Mesothelial cell of epicardium (in vitro differentiated cells): ENCODE measurements around the gene KSR1. TPM values are rescaled to one million over a fixed set of nuclear protein-coding genes. Genes with fewer than 3 reads are reported as not detected.

ENCODE experiments used
- DNase-seq, 2 experiments: peaks; one replicate each; pipeline ENCODE4 v3.0.0; 2021; ENCODE audit warnings: low spot score in 2 of 2; ENCODE audit not compliant: unreplicated experiment in 2 of 2
- H3K27ac Mint-ChIP-seq: 2 replicates; pipeline ENCODE4 v1.8.0; 2021; ENCODE audit warnings: mixed read lengths
- H3K27me3 Mint-ChIP-seq: 2 replicates; pipeline ENCODE4 v1.8.0; 2021; ENCODE audit warnings: low read depth, mixed read lengths
- H3K36me3 Mint-ChIP-seq: 2 replicates; pipeline ENCODE4 v1.8.0; 2021; ENCODE audit warnings: mixed read lengths
- H3K4me1 Mint-ChIP-seq: 2 replicates; pipeline ENCODE4 v1.8.0; 2021; ENCODE audit warnings: mixed read lengths
- H3K4me3 Mint-ChIP-seq: 2 replicates; pipeline ENCODE4 v1.8.0; 2021; ENCODE audit warnings: mild to moderate bottlenecking, moderate library complexity, mixed read lengths
- H3K9me3 Mint-ChIP-seq: 2 replicates; pipeline ENCODE4 v1.8.0; 2021; ENCODE audit warnings: mixed read lengths
- CTCF ChIP-seq: fragments of 200-600 bp; sonication (generic); IDR thresholded peaks from one replicate; pipeline ENCODE4 v1.5.0; 2021; ENCODE audit warnings: antibody characterized with exemption; ENCODE audit not compliant: unreplicated experiment
- total RNA-seq: library from RNA; stranded (reverse); gene quantifications from 3 replicates; pipeline ENCODE4 v1.2.1, GENCODE V29; 2021

Gene KSR1
- total RNA-seq, 1 donor from 2014 or later: 69.4 TPM

- H3K4me3 Mint-ChIP-seq: no peak overlapping the region
- H3K9me3 Mint-ChIP-seq: no peaks in the 10 kb centered on the region
These were observed 109.8 kb downstream of the KSR1 start for GRCh38 chr17:27565874-27566670.

GRCh38 chr17:27566671-27567562 is 110.7 kb downstream of the KSR1 start:
- Mint-ChIP-seq H3K27me3 (no peaks in the 10 kb centered on the region), H3K4me1 (peaks cover 12% of the 10 kb centered on the region), H3K4me3 (no peak overlapping the region), H3K9me3 (no peaks in the 10 kb centered on the region), H3K36me3 (no peaks in the 10 kb centered on the region), H3K27ac (no peak overlapping the region)
- DNase-seq: no peak
- no peak for TF ChIP-seq CTCF

More at GRCh38 chr17:27565874-27566670, 109.8 kb downstream of the KSR1 start:
- H3K27me3 Mint-ChIP-seq: no peaks in the 10 kb centered on the region
- H3K36me3 Mint-ChIP-seq: no peaks in the 10 kb centered on the region
- no peak overlapping the region for H3K27ac Mint-ChIP-seq
- no peak for DNase-seq
- TF ChIP-seq CTCF: no peak
- peaks cover 11% of the 10 kb centered on the region for H3K4me1 Mint-ChIP-seq

GRCh38 chr17:27567563-27567859 is 111.3 kb downstream of the KSR1 start:
- no peak for DNase-seq
- TF ChIP-seq CTCF: no peak
- Mint-ChIP-seq H3K27ac (no peak overlapping the region), H3K27me3 (no peaks in the 10 kb centered on the region), H3K36me3 (no peaks in the 10 kb centered on the region), H3K4me1 (peaks cover 12% of the 10 kb centered on the region), H3K4me3 (no peak overlapping the region), H3K9me3 (no peaks in the 10 kb centered on the region)

- no peaks in the 10 kb centered on the region for H3K27me3 Mint-ChIP-seq
- DNase-seq: no peak
- no peaks in the 10 kb centered on the region for H3K36me3 Mint-ChIP-seq
- peak overlapping the region; percentile 30 for H3K27ac Mint-ChIP-seq
- no peak for TF ChIP-seq CTCF
- no peaks in the 10 kb centered on the region for H3K9me3 Mint-ChIP-seq
- no peak overlapping the region for H3K4me3 Mint-ChIP-seq
- peaks cover 17% of the 10 kb centered on the region for H3K4me1 Mint-ChIP-seq
These were observed 112.0 kb downstream of the KSR1 start for GRCh38 chr17:27568216-27568615.

GRCh38 chr17:27568811-27569210 is 112.6 kb downstream of the KSR1 start:
- Mint-ChIP-seq H3K27ac (no peak overlapping the region), H3K9me3 (no peaks in the 10 kb centered on the region), H3K27me3 (no peaks in the 10 kb centered on the region), H3K4me1 (peaks cover 23% of the 10 kb centered on the region), H3K36me3 (no peaks in the 10 kb centered on the region), H3K4me3 (no peak overlapping the region)
- no peak for TF ChIP-seq CTCF
- no peak for DNase-seq
